Epithelial cell of esophagus (primary cell): ENCODE results near the gene RIN3.

ENCODE experiments used
- DNase-seq: peaks from one replicate; pipeline ENCODE4 v3.0.0; 2010; ENCODE audit warnings: low read depth
- H3K4me3 ChIP-seq: 2 replicates; pipeline ENCODE4 v1.5.1; 2011; ENCODE audit warnings: mild to moderate bottlenecking, low read length, control low read depth
- CTCF ChIP-seq: IDR thresholded peaks from 2 replicates; pipeline ENCODE4 v1.5.1; 2011; ENCODE audit warnings: low read depth, mild to moderate bottlenecking, low read length, control low read depth, inconsistent platforms; ENCODE audit not compliant: insufficient read depth; ENCODE audit errors: missing control alignments

RIN3 gene

GRCh38 chr14:92641306-92641705 lies 127.7 kb downstream of the RIN3 start:
- H3K4me3 ChIP-seq: no peak overlapping the region
- no peak for DNase-seq
- no peak for TF ChIP-seq CTCF

- DNase-seq: peak; percentile 88
- no peak overlapping the region for H3K4me3 ChIP-seq
These were observed 130.8 kb downstream of the RIN3 start for GRCh38 chr14:92644171-92644969.

DNA sequence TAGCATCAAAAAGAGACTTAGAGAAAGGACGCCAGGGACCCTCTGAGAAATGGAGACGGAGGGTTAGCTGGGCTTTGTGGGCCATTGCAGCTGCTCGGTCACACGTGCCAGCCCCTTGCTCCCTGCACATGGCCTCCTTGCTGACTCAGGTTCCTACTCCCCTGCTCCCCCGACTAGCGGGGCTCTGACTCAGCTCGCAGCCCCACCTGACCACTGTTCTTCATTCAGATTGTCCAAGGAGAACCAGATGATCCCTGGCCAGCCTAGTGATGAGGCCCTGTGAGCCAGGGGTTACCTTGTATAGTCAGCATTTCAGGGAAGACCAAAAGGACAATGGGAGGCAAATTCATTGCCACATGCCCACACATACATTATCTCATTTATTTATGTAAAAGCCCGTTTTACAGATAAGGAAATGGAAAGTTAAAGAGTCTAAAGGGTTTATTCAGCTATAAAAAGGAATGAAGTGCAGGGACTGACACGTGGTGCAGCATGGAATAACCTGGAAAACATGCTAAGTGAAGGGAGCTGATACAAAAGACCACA lies 131.5 kb downstream of the RIN3 start:
- H3K4me3 ChIP-seq: no peak overlapping the region
- no peak for TF ChIP-seq CTCF

More at GRCh38 chr14:92644171-92644969, 130.8 kb downstream of the RIN3 start:
- no peak for TF ChIP-seq CTCF

GRCh38 chr14:92645841-92646478 lies 132.4 kb downstream of the RIN3 start:
- DNase-seq: no peak
- no peak for TF ChIP-seq CTCF
- H3K4me3 ChIP-seq: no peak overlapping the region

More for the DNA sequence above, 131.5 kb downstream of the RIN3 start:
- no peak for DNase-seq

GRCh38 chr14:92646952-92647796 lies 133.6 kb downstream of the RIN3 start:
- H3K4me3 ChIP-seq: no peak overlapping the region
- no peak for TF ChIP-seq CTCF
- no peak for DNase-seq

GRCh38 chr14:92647797-92648279 lies 134.3 kb downstream of the RIN3 start:
- no peak for DNase-seq
- H3K4me3 ChIP-seq: no peak overlapping the region
- no peak for TF ChIP-seq CTCF
